ENCODE measurements around the gene XK. TPM values are rescaled to one million over a fixed set of nuclear protein-coding genes. Genes with fewer than 3 reads are reported as not detected.

The XK gene
- total RNA-seq, 4 donors from 2014 or later: 9.2 to 20.5 (median 13.9) TPM

- Histone ChIP-seq H3K27me3 (no peaks in the 10 kb centered on the region), H3K4me3 (no peak overlapping the region), H3K27ac (no peak overlapping the region), H3K9me3 (no peaks in the 10 kb centered on the region), H3K36me3 (no peaks in the 10 kb centered on the region), H3K4me1 (no peaks in the 10 kb centered on the region)
- no peak for ATAC-seq
- no peak for TF ChIP-seq POLR2AphosphoS5 (IDR thresholded peaks at IDR 0.05)
- no peak for TF ChIP-seq POLR2A (IDR thresholded peaks at IDR 0.05)
- no peak for TF ChIP-seq CTCF (IDR thresholded peaks at IDR 0.05)
- no peak for TF ChIP-seq EP300 (IDR thresholded peaks at IDR 0.05)
- 27 to 67% methylated on average over 1 to 2 of the region's 2 CpGs for WGBS, 2 donors (ENCODE audit: low coverage in 1 of 2)
These were observed 91.4 kb downstream of the XK start for GRCh38 chrX:37776987-37777325.

- no peak within 1 kb of the TSS for H3K4me3 ChIP-seq
- no peak for ATAC-seq
These were observed 94.3 kb downstream of the XK start, which contains the start of gene CYBB for GRCh38 chrX:37779857-37780256. Gene CYBB, plus strand, starts transcription at chrX:37780059. Its CDS starts 19 bp downstream, at chrX:37780078.

GRCh38 chrX:37781081-37781480 is 95.5 kb downstream of the XK start:
- Histone ChIP-seq H3K4me3 (no peak overlapping the region), H3K27me3 (no peaks in the 10 kb centered on the region), H3K27ac (no peak overlapping the region), H3K36me3 (no peaks in the 10 kb centered on the region), H3K9me3 (no peaks in the 10 kb centered on the region), H3K4me1 (no peaks in the 10 kb centered on the region)
- TF ChIP-seq POLR2A (IDR thresholded peaks at IDR 0.05) (no peak), POLR2AphosphoS5 (IDR thresholded peaks at IDR 0.05) (no peak), EP300 (IDR thresholded peaks at IDR 0.05) (no peak), CTCF (IDR thresholded peaks at IDR 0.05) (no peak)
- ATAC-seq: no peak
- WGBS, 2 donors (ENCODE audit: low coverage in 1 of 2): 76 to 100% methylated on average over 1 to 4 of the region's 4 CpGs

More at GRCh38 chrX:37779857-37780256, 94.3 kb downstream of the XK start, which contains the start of gene CYBB:
- no peaks in the 10 kb centered on the region for H3K36me3 ChIP-seq
- no peaks in the 10 kb centered on the region for H3K9me3 ChIP-seq
- H3K27ac ChIP-seq: no peak within 1 kb of the TSS
- H3K4me1 ChIP-seq: no peaks in the 10 kb centered on the region
- no peak for TF ChIP-seq EP300 (IDR thresholded peaks at IDR 0.05)
- no peak for TF ChIP-seq POLR2A (IDR thresholded peaks at IDR 0.05)
- no peak for TF ChIP-seq CTCF (IDR thresholded peaks at IDR 0.05)
- TF ChIP-seq POLR2AphosphoS5 (IDR thresholded peaks at IDR 0.05): no peak
- no peaks in the 10 kb centered on the region for H3K27me3 ChIP-seq
- WGBS, 2 donors (ENCODE audit: low coverage in 1 of 2): 50 to 55% methylated on average over 1 to 2 of the region's 2 CpGs

Other genes with a start within 250 kb of the XK start
- 1 to 10 TPM; 2.3 to 3.7 (median 2.7) TPM for gene LANCL3, start 114.1 kb upstream of the XK start, total RNA-seq
- 10 to 100 TPM in 2 of 4 donors, 1 to 10 TPM in 2; 4.0 to 40.3 (median 19.6) TPM for gene CYBB, start 94.3 kb downstream of the XK start, total RNA-seq
- 10 to 100 TPM; 39.8 to 71.2 (median 61.1) TPM for gene DYNLT3, start 161.8 kb downstream of the XK start, total RNA-seq

Data from gastroesophageal sphincter (tissue), 4 donors.